ENCODE data around the gene CYP26B1.

The CYP26B1 gene

GRCh38 chr2:72157871-72158771, 10.5 kb upstream of the CYP26B1 start:
- DNase-seq = no peak
- Histone ChIP-seq H3K9me3 (no peaks in the 10 kb centered on the region), H3K4me3 (ENCODE audit: low read depth, low read length) (no peak overlapping the region), H3K27me3 (no peaks in the 10 kb centered on the region), H3K4me1 (no peaks in the 10 kb centered on the region), H3K36me3 (no peaks in the 10 kb centered on the region)
- TF ChIP-seq, protein P1, sequence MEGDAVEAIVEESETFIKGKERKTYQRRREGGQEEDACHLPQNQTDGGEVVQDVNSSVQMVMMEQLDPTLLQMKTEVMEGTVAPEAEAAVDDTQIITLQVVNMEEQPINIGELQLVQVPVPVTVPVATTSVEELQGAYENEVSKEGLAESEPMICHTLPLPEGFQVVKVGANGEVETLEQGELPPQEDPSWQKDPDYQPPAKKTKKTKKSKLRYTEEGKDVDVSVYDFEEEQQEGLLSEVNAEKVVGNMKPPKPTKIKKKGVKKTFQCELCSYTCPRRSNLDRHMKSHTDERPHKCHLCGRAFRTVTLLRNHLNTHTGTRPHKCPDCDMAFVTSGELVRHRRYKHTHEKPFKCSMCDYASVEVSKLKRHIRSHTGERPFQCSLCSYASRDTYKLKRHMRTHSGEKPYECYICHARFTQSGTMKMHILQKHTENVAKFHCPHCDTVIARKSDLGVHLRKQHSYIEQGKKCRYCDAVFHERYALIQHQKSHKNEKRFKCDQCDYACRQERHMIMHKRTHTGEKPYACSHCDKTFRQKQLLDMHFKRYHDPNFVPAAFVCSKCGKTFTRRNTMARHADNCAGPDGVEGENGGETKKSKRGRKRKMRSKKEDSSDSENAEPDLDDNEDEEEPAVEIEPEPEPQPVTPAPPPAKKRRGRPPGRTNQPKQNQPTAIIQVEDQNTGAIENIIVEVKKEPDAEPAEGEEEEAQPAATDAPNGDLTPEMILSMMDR (IDR thresholded peaks at IDR 0.05; ENCODE audit: low read depth, low read length) = no peak

- DNase-seq = no peak
- Histone ChIP-seq H3K27me3 (no peaks in the 10 kb centered on the region), H3K4me3 (ENCODE audit: low read depth, low read length) (no peak overlapping the region), H3K36me3 (no peaks in the 10 kb centered on the region), H3K9me3 (no peaks in the 10 kb centered on the region), H3K4me1 (no peaks in the 10 kb centered on the region)
- TF ChIP-seq, protein P1 (IDR thresholded peaks at IDR 0.05; ENCODE audit: low read depth, low read length) = no peak
These were observed 9.2 kb upstream of the CYP26B1 start for GRCh38 chr2:72156872-72157271.

DNA sequence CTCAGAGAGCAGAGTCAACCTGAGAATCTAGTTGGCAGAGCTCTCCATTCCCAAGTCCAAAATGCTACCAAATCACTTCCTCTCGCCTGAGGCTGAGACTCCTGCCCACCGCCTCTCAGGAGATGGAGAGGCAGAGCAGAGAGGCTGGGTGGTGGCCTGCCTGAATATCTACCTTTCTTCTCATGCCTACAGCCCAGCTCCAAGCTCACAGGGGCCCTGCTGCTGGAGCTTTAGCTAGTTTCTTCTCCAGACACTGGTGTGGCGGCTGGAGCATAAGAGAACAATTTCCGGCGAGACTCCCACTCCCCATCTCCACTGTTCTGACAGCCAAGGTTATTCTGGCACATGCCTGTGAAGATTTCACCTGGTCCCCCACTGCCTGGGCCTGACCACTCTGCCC, 8.1 kb upstream of the CYP26B1 start:
- Histone ChIP-seq H3K9me3 (no peaks in the 10 kb centered on the region), H3K27me3 (no peaks in the 10 kb centered on the region), H3K4me1 (no peaks in the 10 kb centered on the region), H3K36me3 (no peaks in the 10 kb centered on the region), H3K4me3 (ENCODE audit: low read depth, low read length) (no peak overlapping the region)
- TF ChIP-seq, protein P1 (IDR thresholded peaks at IDR 0.05; ENCODE audit: low read depth, low read length) = no peak
- no peak for DNase-seq

DNA sequence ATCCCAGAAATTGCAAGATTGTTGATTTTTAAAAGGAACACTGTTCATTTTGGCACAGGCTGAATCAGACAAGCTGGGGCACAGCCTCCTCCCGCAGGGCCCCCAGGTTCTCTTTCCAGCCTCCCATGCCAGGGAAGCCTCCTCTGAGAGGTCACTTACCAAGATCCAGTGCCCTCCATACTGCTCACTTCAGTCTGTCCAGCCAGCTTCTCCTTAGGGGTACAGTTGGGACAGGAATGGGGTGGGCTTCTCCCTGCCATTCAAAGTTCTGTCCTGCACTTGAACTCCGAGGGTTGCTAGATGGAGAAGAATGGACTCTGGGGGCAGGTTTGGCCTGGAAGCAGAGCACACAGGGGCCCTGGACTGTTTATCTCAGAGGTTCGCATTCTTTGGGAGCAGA, 7.5 kb upstream of the CYP26B1 start:
- H3K36me3 ChIP-seq = no peaks in the 10 kb centered on the region
- DNase-seq = no peak
- no peak overlapping the region for H3K4me3 ChIP-seq (ENCODE audit: low read depth, low read length)
- no peaks in the 10 kb centered on the region for H3K4me1 ChIP-seq
- H3K9me3 ChIP-seq = no peaks in the 10 kb centered on the region
- peaks cover 5% of the 10 kb centered on the region for H3K27me3 ChIP-seq
- TF ChIP-seq, protein P1 (IDR thresholded peaks at IDR 0.05; ENCODE audit: low read depth, low read length) = no peak

GRCh38 chr2:72154386-72154975, 6.8 kb upstream of the CYP26B1 start:
- H3K36me3 ChIP-seq = no peaks in the 10 kb centered on the region
- TF ChIP-seq, protein P1 (IDR thresholded peaks at IDR 0.05; ENCODE audit: low read depth, low read length) = no peak
- DNase-seq = no peak
- H3K4me1 ChIP-seq = no peaks in the 10 kb centered on the region
- no peak overlapping the region for H3K4me3 ChIP-seq (ENCODE audit: low read depth, low read length)
- no peaks in the 10 kb centered on the region for H3K9me3 ChIP-seq
- peaks cover 12% of the 10 kb centered on the region for H3K27me3 ChIP-seq

- Histone ChIP-seq H3K4me3 (ENCODE audit: low read depth, low read length) (no peak overlapping the region), H3K9me3 (no peaks in the 10 kb centered on the region), H3K27me3 (peaks cover 18% of the 10 kb centered on the region), H3K4me1 (no peaks in the 10 kb centered on the region), H3K36me3 (no peaks in the 10 kb centered on the region)
- DNase-seq = no peak
- TF ChIP-seq, protein P1 (IDR thresholded peaks at IDR 0.05; ENCODE audit: low read depth, low read length) = no peak
These were observed 6.3 kb upstream of the CYP26B1 start for GRCh38 chr2:72153924-72154323.

Data from BE2C (cell line).